HL-60 (cell line): Measurements from ENCODE around the gene ABI3BP.

ENCODE experiments used
- DNase-seq, 2 experiments: peaks; one replicate each; pipeline ENCODE4 v3.0.0-alpha.2; 2010 to 2020; ENCODE audit warnings: low read depth in 1 of 2, low spot score in 1 of 2
- H3K27ac ChIP-seq: fragments of 250-450 bp; sonication (Bioruptor Pico); replicated peaks from 2 replicates; pipeline ENCODE4 v1.5.1; 2020; ENCODE audit warnings: mild to moderate bottlenecking, moderate library complexity
- H3K27me3 ChIP-seq: fragments of 250-450 bp; sonication (Bioruptor Pico); 2 replicates; pipeline ENCODE4 v1.5.1; 2021; ENCODE audit warnings: mild to moderate bottlenecking, moderate library complexity; ENCODE audit not compliant: insufficient read depth, poor library complexity, severe bottlenecking
- H3K4me3 ChIP-seq: replicated peaks from 2 replicates; pipeline ENCODE4 v1.5.1; 2011; ENCODE audit warnings: mild to moderate bottlenecking, control low read depth, low read length; ENCODE audit not compliant: insufficient read depth
- GABPA ChIP-seq: IDR thresholded peaks from 2 replicates; pipeline ENCODE4 v1.6.1; 2012; ENCODE audit warnings: low read depth
- POLR2AphosphoS5 ChIP-seq: IDR thresholded peaks from 2 replicates; pipeline ENCODE4 v1.6.1; 2012; ENCODE audit warnings: low read depth
- SPI1 ChIP-seq: IDR thresholded peaks from 2 replicates; pipeline ENCODE4 v1.6.1; 2012; ENCODE audit warnings: low read depth, mild to moderate bottlenecking, borderline replicate concordance
- TF ChIP-seq, protein P1 (sequence below): IDR thresholded peaks from one replicate; pipeline ENCODE4 v1.5.1; 2011; ENCODE audit warnings: low read length, control low read depth, inconsistent platforms; ENCODE audit not compliant: insufficient read depth
- TF ChIP-seq, protein P2 (sequence below): IDR thresholded peaks from 2 replicates; pipeline ENCODE4 v1.6.1; 2012; ENCODE audit warnings: low read depth; ENCODE audit not compliant: insufficient replicate concordance

Gene ABI3BP

GRCh38 chr3:100927775-100928174 lies 65.4 kb downstream of the ABI3BP start:
- DNase-seq = no peak
- Histone ChIP-seq H3K4me3 (no peak overlapping the region), H3K27me3 (no peaks in the 10 kb centered on the region), H3K27ac (no peak overlapping the region)
- TF ChIP-seq GABPA (no peak), SPI1 (no peak)
- TF ChIP-seq, protein P1, sequence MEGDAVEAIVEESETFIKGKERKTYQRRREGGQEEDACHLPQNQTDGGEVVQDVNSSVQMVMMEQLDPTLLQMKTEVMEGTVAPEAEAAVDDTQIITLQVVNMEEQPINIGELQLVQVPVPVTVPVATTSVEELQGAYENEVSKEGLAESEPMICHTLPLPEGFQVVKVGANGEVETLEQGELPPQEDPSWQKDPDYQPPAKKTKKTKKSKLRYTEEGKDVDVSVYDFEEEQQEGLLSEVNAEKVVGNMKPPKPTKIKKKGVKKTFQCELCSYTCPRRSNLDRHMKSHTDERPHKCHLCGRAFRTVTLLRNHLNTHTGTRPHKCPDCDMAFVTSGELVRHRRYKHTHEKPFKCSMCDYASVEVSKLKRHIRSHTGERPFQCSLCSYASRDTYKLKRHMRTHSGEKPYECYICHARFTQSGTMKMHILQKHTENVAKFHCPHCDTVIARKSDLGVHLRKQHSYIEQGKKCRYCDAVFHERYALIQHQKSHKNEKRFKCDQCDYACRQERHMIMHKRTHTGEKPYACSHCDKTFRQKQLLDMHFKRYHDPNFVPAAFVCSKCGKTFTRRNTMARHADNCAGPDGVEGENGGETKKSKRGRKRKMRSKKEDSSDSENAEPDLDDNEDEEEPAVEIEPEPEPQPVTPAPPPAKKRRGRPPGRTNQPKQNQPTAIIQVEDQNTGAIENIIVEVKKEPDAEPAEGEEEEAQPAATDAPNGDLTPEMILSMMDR = no peak

GRCh38 chr3:100915706-100916495 lies 77.3 kb downstream of the ABI3BP start:
- TF ChIP-seq, protein P1 = no peak
- TF ChIP-seq POLR2AphosphoS5 = no peak
- TF ChIP-seq, protein P2, sequence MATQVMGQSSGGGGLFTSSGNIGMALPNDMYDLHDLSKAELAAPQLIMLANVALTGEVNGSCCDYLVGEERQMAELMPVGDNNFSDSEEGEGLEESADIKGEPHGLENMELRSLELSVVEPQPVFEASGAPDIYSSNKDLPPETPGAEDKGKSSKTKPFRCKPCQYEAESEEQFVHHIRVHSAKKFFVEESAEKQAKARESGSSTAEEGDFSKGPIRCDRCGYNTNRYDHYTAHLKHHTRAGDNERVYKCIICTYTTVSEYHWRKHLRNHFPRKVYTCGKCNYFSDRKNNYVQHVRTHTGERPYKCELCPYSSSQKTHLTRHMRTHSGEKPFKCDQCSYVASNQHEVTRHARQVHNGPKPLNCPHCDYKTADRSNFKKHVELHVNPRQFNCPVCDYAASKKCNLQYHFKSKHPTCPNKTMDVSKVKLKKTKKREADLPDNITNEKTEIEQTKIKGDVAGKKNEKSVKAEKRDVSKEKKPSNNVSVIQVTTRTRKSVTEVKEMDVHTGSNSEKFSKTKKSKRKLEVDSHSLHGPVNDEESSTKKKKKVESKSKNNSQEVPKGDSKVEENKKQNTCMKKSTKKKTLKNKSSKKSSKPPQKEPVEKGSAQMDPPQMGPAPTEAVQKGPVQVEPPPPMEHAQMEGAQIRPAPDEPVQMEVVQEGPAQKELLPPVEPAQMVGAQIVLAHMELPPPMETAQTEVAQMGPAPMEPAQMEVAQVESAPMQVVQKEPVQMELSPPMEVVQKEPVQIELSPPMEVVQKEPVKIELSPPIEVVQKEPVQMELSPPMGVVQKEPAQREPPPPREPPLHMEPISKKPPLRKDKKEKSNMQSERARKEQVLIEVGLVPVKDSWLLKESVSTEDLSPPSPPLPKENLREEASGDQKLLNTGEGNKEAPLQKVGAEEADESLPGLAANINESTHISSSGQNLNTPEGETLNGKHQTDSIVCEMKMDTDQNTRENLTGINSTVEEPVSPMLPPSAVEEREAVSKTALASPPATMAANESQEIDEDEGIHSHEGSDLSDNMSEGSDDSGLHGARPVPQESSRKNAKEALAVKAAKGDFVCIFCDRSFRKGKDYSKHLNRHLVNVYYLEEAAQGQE = no peak
- TF ChIP-seq GABPA = no peak
- no peak for TF ChIP-seq SPI1
- no peak for DNase-seq
- H3K4me3 ChIP-seq = no peak overlapping the region
- H3K27ac ChIP-seq = no peak overlapping the region
- H3K27me3 ChIP-seq = no peaks in the 10 kb centered on the region

GRCh38 chr3:100913870-100914648 lies 79.2 kb downstream of the ABI3BP start:
- no peak overlapping the region for H3K4me3 ChIP-seq
- no peak for TF ChIP-seq SPI1
- TF ChIP-seq, protein P1 = no peak
- no peak for TF ChIP-seq POLR2AphosphoS5
- TF ChIP-seq, protein P2 = no peak
- TF ChIP-seq GABPA = no peak
- H3K27me3 ChIP-seq = no peaks in the 10 kb centered on the region
- DNase-seq = no peak
- H3K27ac ChIP-seq = no peak overlapping the region
